Fibroblast of lung (primary cell): ENCODE measurements around the gene MACC1. TPM values are rescaled to one million over a fixed set of nuclear protein-coding genes. Genes with fewer than 3 reads are reported as not detected.

Experiments
- DNase-seq, 2 donors: peaks; one replicate each; pipeline versions ENCODE4 v3.0.0 to v3.0.0-alpha.2; 2010; ENCODE audit warnings: low read depth in 2 of 2
- H2AFZ ChIP-seq: 2 replicates; pipeline ENCODE4 v1.5.1; 2012; ENCODE audit warnings: low read length, control low read depth, inconsistent platforms
- H3K27ac ChIP-seq: 2 replicates; pipeline ENCODE4 v1.5.1; 2011; ENCODE audit warnings: low read length, control low read depth; ENCODE audit not compliant: insufficient read depth
- H3K27me3 ChIP-seq: 2 replicates; pipeline ENCODE4 v1.5.1; 2011; ENCODE audit warnings: mild to moderate bottlenecking, low read length; ENCODE audit not compliant: control insufficient read depth, insufficient read depth
- H3K36me3 ChIP-seq: 2 replicates; pipeline ENCODE4 v1.5.1; 2011; ENCODE audit warnings: low read length; ENCODE audit not compliant: control insufficient read depth, insufficient read depth
- H3K4me1 ChIP-seq: 2 replicates; pipeline ENCODE4 v1.5.1; 2011; ENCODE audit warnings: low read length; ENCODE audit not compliant: control insufficient read depth, insufficient read depth; ENCODE audit errors: extremely low read depth
- H3K4me2 ChIP-seq: 2 replicates; pipeline ENCODE4 v1.5.1; 2011; ENCODE audit warnings: low read length, control low read depth; ENCODE audit not compliant: insufficient read depth; ENCODE audit errors: extremely low read depth
- H3K4me3 ChIP-seq, 4 experiments: fragments of 200-600 bp in 1 of 4; sonication (generic) in 1 of 4; replicated peaks in 1 of 4; 2 replicates each; pipeline ENCODE4 v1.5.1; 2011 to 2016; ENCODE audit warnings: low read length in 4 of 4, low read depth in 3 of 4, mild to moderate bottlenecking in 3 of 4, control low read depth in 2 of 4, inconsistent platforms in 1 of 4, mixed read lengths in 1 of 4; ENCODE audit not compliant: insufficient read depth in 1 of 4; ENCODE audit errors: control extremely low read depth in 1 of 4
- H3K79me2 ChIP-seq: 2 replicates; pipeline ENCODE4 v1.5.1; 2012; ENCODE audit warnings: mild to moderate bottlenecking, low read length, inconsistent platforms; ENCODE audit not compliant: control insufficient read depth, insufficient read depth
- H3K9ac ChIP-seq: 2 replicates; pipeline ENCODE4 v1.5.1; 2011; ENCODE audit warnings: mild to moderate bottlenecking, low read length, control low read depth; ENCODE audit not compliant: insufficient read depth
- H3K9me3 ChIP-seq: 2 replicates; pipeline ENCODE4 v1.5.1; 2012; ENCODE audit warnings: low read depth, low read length; ENCODE audit not compliant: control insufficient read depth, insufficient read depth
- H4K20me1 ChIP-seq: 2 replicates; pipeline ENCODE4 v1.5.1; 2011; ENCODE audit warnings: low read length; ENCODE audit not compliant: control insufficient read depth, insufficient read depth; ENCODE audit errors: extremely low read depth
- CTCF ChIP-seq, 2 donors: IDR thresholded peaks in 1 of 2; conservative IDR thresholded peaks in 1 of 2; 1 replicate in 1 of 2; 2 replicates in 1 of 2; pipeline ENCODE4 v1.5.1; 2011 to 2012; ENCODE audit warnings: low read length in 2 of 2, control low read depth in 1 of 2, inconsistent platforms in 1 of 2, low read depth in 1 of 2, mild to moderate bottlenecking in 1 of 2
- EZH2 ChIP-seq: IDR thresholded peaks from 2 replicates; pipeline ENCODE4 v1.5.1; 2012; ENCODE audit warnings: low read length, control low read depth, mild to moderate bottlenecking; ENCODE audit errors: missing control alignments
- polyA plus RNA-seq, 2 donors: library from polyadenylated mRNA; depleted of rRNA in 1 of 2; stranded (reverse) in 1 of 2; unstranded in 1 of 2; fragments of >200 nt; gene quantifications; 2 replicates each; pipeline ENCODE4 v1.2.1, GENCODE V29; 2011 to 2012; ENCODE audit warnings: missing spikeins in 1 of 2
- total RNA-seq: library from RNA; depleted of rRNA; stranded (reverse); fragments of >200 nt; gene quantifications from 2 replicates; pipeline ENCODE4 v1.2.1, GENCODE V29; 2014

The MACC1 gene
- total and polyA plus RNA-seq, 2 donors (not counting 1 experiment from before 2014, with no cell fraction given), result under 0.01 to 0.33 TPM

GRCh38 chr7:20141002-20141345 is 76.2 kb downstream of the MACC1 start:
- no peaks in the 10 kb centered on the region for H3K4me1 ChIP-seq
- no peaks in the 10 kb centered on the region for H3K79me2 ChIP-seq
- H3K4me3 ChIP-seq, result no peak overlapping the region
- H2AFZ ChIP-seq, result no peak overlapping the region
- H3K9me3 ChIP-seq, result no peaks in the 10 kb centered on the region
- no peak for DNase-seq
- no peaks in the 10 kb centered on the region for H3K27me3 ChIP-seq
- no peaks in the 10 kb centered on the region for H3K36me3 ChIP-seq
- H3K9ac ChIP-seq, result no peak overlapping the region
- no peak overlapping the region for H3K4me2 ChIP-seq
- no peak overlapping the region for H3K27ac ChIP-seq
- no peaks in the 10 kb centered on the region for H4K20me1 ChIP-seq
- TF ChIP-seq CTCF (conservative IDR thresholded peaks at IDR 0.05 in 1 of 2, IDR thresholded peaks at IDR 0.05 in 1 of 2; ENCODE audit: low read depth in 1 of 2, low read length in 2 of 2) (no peak), EZH2 (no peak)

- Histone ChIP-seq H4K20me1 (no peaks in the 10 kb centered on the region), H3K79me2 (no peaks in the 10 kb centered on the region), H3K36me3 (no peaks in the 10 kb centered on the region), H3K9ac (no peak overlapping the region), H3K9me3 (no peaks in the 10 kb centered on the region), H2AFZ (no peak overlapping the region), H3K27ac (no peak overlapping the region), H3K27me3 (no peaks in the 10 kb centered on the region), H3K4me1 (no peaks in the 10 kb centered on the region), H3K4me3 (no peak overlapping the region), H3K4me2 (no peak overlapping the region)
- TF ChIP-seq EZH2 (no peak), CTCF (conservative IDR thresholded peaks at IDR 0.05 in 1 of 2, IDR thresholded peaks at IDR 0.05 in 1 of 2; ENCODE audit: low read depth in 1 of 2, low read length in 2 of 2) (no peak)
- peak in 1 of 2 donors; percentile 28 for DNase-seq
Measured at GRCh38 chr7:20140291-20141001, 76.7 kb downstream of the MACC1 start.

- H4K20me1 ChIP-seq, result no peaks in the 10 kb centered on the region
- no peaks in the 10 kb centered on the region for H3K27me3 ChIP-seq
- H3K4me3 ChIP-seq, result no peak overlapping the region
- H3K4me2 ChIP-seq, result no peak overlapping the region
- no peaks in the 10 kb centered on the region for H3K36me3 ChIP-seq
- H3K27ac ChIP-seq, result no peak overlapping the region
- H3K9me3 ChIP-seq, result no peaks in the 10 kb centered on the region
- H3K4me1 ChIP-seq, result no peaks in the 10 kb centered on the region
- H3K79me2 ChIP-seq, result no peaks in the 10 kb centered on the region
- no peak overlapping the region for H3K9ac ChIP-seq
- no peak overlapping the region for H2AFZ ChIP-seq
- DNase-seq, result no peak
- TF ChIP-seq CTCF (conservative IDR thresholded peaks at IDR 0.05 in 1 of 2, IDR thresholded peaks at IDR 0.05 in 1 of 2; ENCODE audit: low read depth in 1 of 2, low read length in 2 of 2) (no peak), EZH2 (no peak)
Measured at GRCh38 chr7:20136647-20137046, 80.5 kb downstream of the MACC1 start.
